Peyer's patch (tissue), 4 donors: ENCODE measurements around the gene LRIG3. TPM values are rescaled to one million over a fixed set of nuclear protein-coding genes. Genes with fewer than 3 reads are reported as not detected.
"Not testable (repeated sequence)": the region's sequence is repeated elsewhere in the genome, so short reads cannot be mapped to it uniquely, and the experiment has no call there.

ENCODE experiments used
- DNase-seq, 3 donors: peaks; one replicate each; pipeline ENCODE4 v3.0.0-alpha.2; 2017 to 2019
- H3K27ac ChIP-seq, 4 donors: fragments of 200-600 bp; sonication (generic); one replicate each; pipeline ENCODE4 v1.5.1; 2016 to 2019
- H3K27me3 ChIP-seq, 2 donors: fragments of 200-600 bp; sonication (generic); one replicate each; pipeline ENCODE4 v1.5.1; 2019
- H3K36me3 ChIP-seq, 3 donors: fragments of 200-600 bp; sonication (generic); one replicate each; pipeline ENCODE4 v1.5.1; 2016 to 2019
- H3K4me1 ChIP-seq, 4 donors: fragments of 200-600 bp; sonication (generic); one replicate each; pipeline ENCODE4 v1.5.1; 2016 to 2019
- H3K4me3 ChIP-seq, 4 donors: fragments of 200-600 bp; sonication (generic); 1 replicate in 3 of 4; 2 replicates in 1 of 4; pipeline ENCODE4 v1.5.1; 2016 to 2019; ENCODE audit warnings: mild to moderate bottlenecking in 1 of 4
- H3K9me3 ChIP-seq, 4 donors: fragments of 200-600 bp; sonication (generic); one replicate each; pipeline ENCODE4 v1.5.1; 2016 to 2019; ENCODE audit warnings: mild to moderate bottlenecking in 1 of 4
- CTCF ChIP-seq, 6 experiments: fragments of 450-650 bp in 4 of 6; fragments of 200-600 bp in 2 of 6; sonication (generic) in 1 of 6; IDR thresholded peaks; one replicate each; pipeline ENCODE4 v1.5.1; 2017 to 2019; ENCODE audit warnings: antibody characterized with exemption in 6 of 6, mild to moderate bottlenecking in 3 of 6, moderate library complexity in 1 of 6
- POLR2A ChIP-seq, 2 donors: fragments of 450-650 bp; IDR thresholded peaks; one replicate each; pipeline ENCODE4 v1.5.1; 2017; ENCODE audit warnings: antibody characterized with exemption in 2 of 2, mild to moderate bottlenecking in 2 of 2, moderate library complexity in 2 of 2
- total RNA-seq, 4 donors: library from RNA; depleted of rRNA; stranded (reverse); fragments of >200 nt; gene quantifications; one replicate each; pipeline ENCODE4 v1.1.0, GENCODE V29; 2016

Gene LRIG3
- total RNA-seq, 4 donors from 2014 or later, result 56.9 to 136 (median 69.8) TPM

GRCh38 chr12:58858030-58858429, 62.3 kb downstream of the LRIG3 start:
- Histone ChIP-seq H3K9me3 (no peaks in the 10 kb centered on the region), H3K27ac (no peak overlapping the region), H3K4me3 (no peak overlapping the region), H3K27me3 (no peaks in the 10 kb centered on the region), H3K4me1 (no peaks in the 10 kb centered on the region), H3K36me3 (no peaks in the 10 kb centered on the region)
- DNase-seq, result no peak
- TF ChIP-seq POLR2A (IDR thresholded peaks at IDR 0.05), result no peak
- TF ChIP-seq CTCF (IDR thresholded peaks at IDR 0.05), result no peak

GRCh38 chr12:58857206-58857605, 63.1 kb downstream of the LRIG3 start:
- H3K4me3 ChIP-seq, H3K27ac ChIP-seq, H3K27me3 ChIP-seq, H3K9me3 ChIP-seq, H3K36me3 ChIP-seq, H3K4me1 ChIP-seq, DNase-seq: not testable (repeated sequence)

GRCh38 chr12:58855630-58856029, 64.7 kb downstream of the LRIG3 start:
- H3K4me1 ChIP-seq, H3K36me3 ChIP-seq, H3K27ac ChIP-seq, H3K9me3 ChIP-seq, H3K27me3 ChIP-seq, DNase-seq, H3K4me3 ChIP-seq: not testable (repeated sequence)

GRCh38 chr12:58850826-58851225, 69.5 kb downstream of the LRIG3 start:
- no peaks in the 10 kb centered on the region for H3K4me1 ChIP-seq

GRCh38 chr12:58847901-58848600, 72.3 kb downstream of the LRIG3 start:
- H3K9me3 ChIP-seq, result no peaks in the 10 kb centered on the region
- no peak overlapping the region for H3K4me3 ChIP-seq
- H3K27me3 ChIP-seq, result no peaks in the 10 kb centered on the region
- H3K27ac ChIP-seq, result no peak overlapping the region
- no peaks in the 10 kb centered on the region for H3K36me3 ChIP-seq
- no peaks in the 10 kb centered on the region for H3K4me1 ChIP-seq
- TF ChIP-seq POLR2A (IDR thresholded peaks at IDR 0.05), result no peak
- TF ChIP-seq CTCF (IDR thresholded peaks at IDR 0.05), result no peak
- no peak for DNase-seq

More at GRCh38 chr12:58850826-58851225, 69.5 kb downstream of the LRIG3 start:
- H3K27ac ChIP-seq, result no peak overlapping the region
- H3K36me3 ChIP-seq, result no peaks in the 10 kb centered on the region
- TF ChIP-seq POLR2A (IDR thresholded peaks at IDR 0.05) (no peak), CTCF (IDR thresholded peaks at IDR 0.05) (no peak)
- no peaks in the 10 kb centered on the region for H3K9me3 ChIP-seq
- no peak overlapping the region for H3K4me3 ChIP-seq
- H3K27me3 ChIP-seq, result no peaks in the 10 kb centered on the region
- DNase-seq, result no peak

- no peak overlapping the region for H3K4me3 ChIP-seq
- H3K4me1 ChIP-seq, result no peaks in the 10 kb centered on the region
- no peaks in the 10 kb centered on the region for H3K27me3 ChIP-seq
- H3K36me3 ChIP-seq, result no peaks in the 10 kb centered on the region
- no peak for TF ChIP-seq CTCF (IDR thresholded peaks at IDR 0.05)
- no peak for TF ChIP-seq POLR2A (IDR thresholded peaks at IDR 0.05)
- H3K27ac ChIP-seq, result no peak overlapping the region
- no peaks in the 10 kb centered on the region for H3K9me3 ChIP-seq
- DNase-seq, result no peak
Measured at GRCh38 chr12:58844161-58844560, 76.1 kb downstream of the LRIG3 start.
